Muscle of leg (tissue), 11 donors: ENCODE data around the gene SERPINF2. TPM values are rescaled to one million over a fixed set of nuclear protein-coding genes. Genes with fewer than 3 reads are reported as not detected.
A peak's percentile ranks its signal among the peaks of the same experiment; 100 is the strongest.

ENCODE experiments used
- DNase-seq: peaks from one replicate; pipeline ENCODE4 v3.0.0; 2013
- H3K27ac ChIP-seq: one replicate; pipeline ENCODE4 v1.5.1; 2013; ENCODE audit warnings: mild to moderate bottlenecking, low read length, control low read depth
- H3K27me3 ChIP-seq: one replicate; pipeline ENCODE4 v1.6.1; 2013; ENCODE audit warnings: low read length; ENCODE audit not compliant: control insufficient read depth, insufficient read depth
- H3K36me3 ChIP-seq: one replicate; pipeline ENCODE4 v1.6.1; 2013; ENCODE audit warnings: low read length; ENCODE audit not compliant: control insufficient read depth, insufficient read depth
- H3K4me1 ChIP-seq: one replicate; pipeline ENCODE4 v1.6.1; 2013; ENCODE audit warnings: low read length; ENCODE audit not compliant: control insufficient read depth, insufficient read depth
- H3K4me3 ChIP-seq: one replicate; pipeline ENCODE4 v1.5.1; 2013; ENCODE audit warnings: low read length, control low read depth
- H3K9me3 ChIP-seq: replicated peaks from 2 replicates; pipeline ENCODE4 v1.6.1; 2013; ENCODE audit warnings: low read depth, low read length; ENCODE audit not compliant: control insufficient read depth
- WGBS: methylation state at CpG from one replicate; pipeline ENCODE4 v1.1.5; 2013; ENCODE audit warnings: missing lambda C conversion rate; ENCODE audit not compliant: insufficient coverage; 5-methylcytosine and 5-hydroxymethylcytosine counted together
- polyA plus RNA-seq, 8 donors: library from polyadenylated mRNA; unstranded; fragments of 120-200 nt; gene quantifications; one replicate each; pipeline versions ENCODE4 v1.2.1 to v1.2.3, GENCODE V29; 2013; ENCODE audit warnings: inconsistent platforms in 1 of 8, low replicate concordance in 1 of 8; ENCODE audit not compliant: insufficient read length in 8 of 8, insufficient read depth in 1 of 8
- total RNA-seq: library from RNA; stranded (reverse); fragments of 120-200 nt; gene quantifications from one replicate; pipeline ENCODE4 v1.2.4, GENCODE V29; 2013

Gene SERPINF2
- total and polyA plus RNA-seq, 9 donors = 0.41 to 4.0 (median 0.88) TPM

DNA sequence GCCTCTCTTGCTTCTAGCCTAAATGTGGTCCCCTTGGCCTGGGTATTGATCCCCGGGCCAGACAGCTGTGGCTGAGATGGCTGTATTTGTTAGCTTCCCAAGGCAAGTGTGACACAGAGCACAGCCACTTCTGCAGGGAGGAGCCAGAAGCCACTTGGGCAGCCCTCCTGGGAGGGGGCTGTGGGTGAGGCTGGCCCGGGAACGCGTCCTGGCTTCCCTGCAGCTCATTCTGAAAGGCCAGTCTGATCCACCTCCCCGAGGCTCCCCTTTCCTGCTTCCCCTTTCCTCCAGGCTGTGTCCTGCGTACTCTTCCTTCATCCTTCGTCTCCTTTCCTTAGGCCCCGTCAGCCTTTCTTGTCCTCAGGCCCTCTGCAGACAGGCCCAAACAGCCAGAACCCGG is 8.0 kb downstream of the SERPINF2 start:
- 58% methylated on average over 9 of the region's 9 CpGs for WGBS
- Histone ChIP-seq H3K36me3 (no peaks in the 10 kb centered on the region), H3K27me3 (no peaks in the 10 kb centered on the region), H3K9me3 (no peaks in the 10 kb centered on the region), H3K27ac (no peak overlapping the region), H3K4me3 (no peak overlapping the region), H3K4me1 (peaks cover 12% of the 10 kb centered on the region)
- DNase-seq = no peak

- Histone ChIP-seq H3K9me3 (no peaks in the 10 kb centered on the region), H3K27me3 (no peaks in the 10 kb centered on the region), H3K4me3 (no peak overlapping the region), H3K36me3 (no peaks in the 10 kb centered on the region), H3K4me1 (peaks cover 15% of the 10 kb centered on the region), H3K27ac (no peak overlapping the region)
- DNase-seq = no peak
- WGBS = 53% methylated on average over 18 of the region's 18 CpGs
These were observed 10.0 kb downstream of the SERPINF2 start for GRCh38 chr17:1752425-1753262.

DNA sequence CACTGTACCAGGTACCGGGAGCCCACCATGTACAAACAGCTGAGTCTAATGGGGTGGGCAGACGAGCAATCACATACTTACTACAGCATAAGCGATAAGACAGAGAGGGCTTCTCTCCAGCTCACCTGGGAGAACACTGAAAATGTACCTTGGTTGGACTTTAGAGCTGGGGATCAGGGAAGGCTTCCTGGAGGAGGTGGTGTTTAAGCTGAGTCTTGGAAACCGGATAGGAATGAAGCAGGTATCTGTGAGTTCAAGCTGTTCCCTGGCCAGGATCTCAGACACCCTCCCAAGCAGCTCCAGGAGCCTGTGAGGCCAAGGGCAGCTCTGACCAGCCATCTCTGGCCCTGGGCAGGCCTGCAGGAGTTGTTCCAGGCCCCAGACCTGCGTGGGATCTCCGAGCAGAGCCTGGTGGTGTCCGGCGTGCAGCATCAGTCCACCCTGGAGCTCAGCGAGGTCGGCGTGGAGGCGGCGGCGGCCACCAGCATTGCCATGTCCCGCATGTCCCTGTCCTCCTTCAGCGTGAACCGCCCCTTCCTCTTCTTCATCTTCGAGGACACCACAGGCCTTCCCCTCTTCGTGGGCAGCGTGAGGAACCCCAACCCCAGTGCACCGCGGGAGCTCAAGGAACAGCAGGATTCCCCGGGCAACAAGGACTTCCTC is 11.2 kb downstream of the SERPINF2 start:
- Histone ChIP-seq H3K4me3 (no peak overlapping the region), H3K9me3 (no peaks in the 10 kb centered on the region), H3K4me1 (peaks cover 15% of the 10 kb centered on the region), H3K27ac (no peak overlapping the region), H3K27me3 (no peaks in the 10 kb centered on the region), H3K36me3 (no peaks in the 10 kb centered on the region)
- DNase-seq = no peak
- WGBS = 86% methylated on average over 13 of the region's 23 CpGs

DNA sequence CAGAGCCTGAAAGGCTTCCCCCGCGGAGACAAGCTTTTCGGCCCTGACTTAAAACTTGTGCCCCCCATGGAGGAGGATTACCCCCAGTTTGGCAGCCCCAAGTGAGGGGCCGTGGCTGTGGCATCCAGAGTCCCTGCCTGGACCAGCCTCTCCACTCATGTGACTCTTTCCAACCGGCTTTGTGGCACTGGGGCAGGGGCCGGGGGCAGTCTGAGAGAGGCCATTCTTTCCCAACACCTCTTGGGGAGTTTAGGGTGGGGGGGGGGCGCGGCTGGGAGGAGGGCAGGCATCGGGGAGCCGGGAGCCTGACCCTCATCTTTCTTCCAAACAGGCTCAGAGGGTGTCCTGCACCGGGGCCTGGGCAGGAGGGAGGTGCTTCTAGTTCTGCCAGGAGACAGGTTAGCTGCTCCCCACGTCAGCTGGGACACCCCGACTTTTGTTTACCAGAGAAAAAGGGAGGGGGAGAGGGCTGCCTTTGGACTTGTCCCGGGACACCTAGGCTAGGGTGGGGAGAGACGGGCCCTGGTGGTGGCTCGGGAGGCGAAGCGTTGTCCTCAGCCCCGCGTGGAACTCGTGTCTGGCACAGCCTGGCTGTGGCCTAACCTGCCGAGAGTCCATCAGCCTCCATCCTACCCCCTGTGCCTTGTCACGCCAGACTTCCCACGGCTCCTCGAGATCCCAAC is 11.9 kb downstream of the SERPINF2 start:
- DNase-seq = no peak
- no peak overlapping the region for H3K27ac ChIP-seq
- H3K27me3 ChIP-seq = no peaks in the 10 kb centered on the region
- WGBS = 65% methylated on average over 16 of the region's 25 CpGs
- H3K4me3 ChIP-seq = no peak overlapping the region
- H3K36me3 ChIP-seq = no peaks in the 10 kb centered on the region
- no peaks in the 10 kb centered on the region for H3K9me3 ChIP-seq
- H3K4me1 ChIP-seq = peaks cover 15% of the 10 kb centered on the region

- Histone ChIP-seq H3K27ac (no peak overlapping the region), H3K36me3 (no peaks in the 10 kb centered on the region)
These were observed 12.7 kb downstream of the SERPINF2 start for GRCh38 chr17:1755252-1755826.

DNA sequence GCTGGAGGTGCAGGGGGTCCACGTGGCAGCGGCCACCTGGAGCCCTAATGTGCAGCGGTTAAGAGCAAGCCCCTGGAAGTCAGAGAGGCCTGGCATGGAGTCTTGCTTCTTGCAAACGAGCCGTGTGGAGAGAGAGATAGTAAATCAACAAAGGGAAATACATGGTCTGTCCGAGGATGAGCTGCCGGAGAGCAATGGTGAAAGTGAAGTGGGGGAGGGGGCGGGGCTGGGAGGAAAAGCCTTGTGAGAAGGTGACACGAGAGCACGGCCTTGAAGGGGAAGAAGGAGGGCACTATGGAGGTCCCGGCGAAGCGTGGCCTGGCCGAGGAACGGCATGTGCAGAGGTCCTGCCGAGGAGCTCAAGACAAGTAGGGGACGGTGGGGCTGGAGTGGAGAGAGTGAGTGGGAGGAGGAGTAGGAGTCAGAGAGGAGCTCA is 13.2 kb downstream of the SERPINF2 start:
- no peaks in the 10 kb centered on the region for H3K27me3 ChIP-seq
- H3K27ac ChIP-seq = no peak overlapping the region
- no peak overlapping the region for H3K4me3 ChIP-seq
- no peaks in the 10 kb centered on the region for H3K9me3 ChIP-seq
- H3K4me1 ChIP-seq = peaks cover 15% of the 10 kb centered on the region
- 42% methylated on average over 17 of the region's 17 CpGs for WGBS
- no peak for DNase-seq
- H3K36me3 ChIP-seq = no peaks in the 10 kb centered on the region

More at GRCh38 chr17:1755252-1755826, 12.7 kb downstream of the SERPINF2 start:
- peaks cover 15% of the 10 kb centered on the region for H3K4me1 ChIP-seq
- H3K9me3 ChIP-seq = no peaks in the 10 kb centered on the region
- peak; percentile 53 for DNase-seq
- H3K4me3 ChIP-seq = no peak overlapping the region
- 66% methylated on average over 8 of the region's 20 CpGs for WGBS
- H3K27me3 ChIP-seq = no peaks in the 10 kb centered on the region

- peaks cover 38% of the 10 kb centered on the region for H3K4me1 ChIP-seq
- no peaks in the 10 kb centered on the region for H3K9me3 ChIP-seq
- H3K36me3 ChIP-seq = no peaks in the 10 kb centered on the region
- no peak for DNase-seq
- WGBS = 81% methylated on average over 10 of the region's 15 CpGs
- H3K4me3 ChIP-seq = no peak overlapping the region
- H3K27me3 ChIP-seq = no peaks in the 10 kb centered on the region
- H3K27ac ChIP-seq = no peak overlapping the region
These were observed 16.1 kb downstream of the SERPINF2 start for GRCh38 chr17:1758807-1759206.

DNA sequence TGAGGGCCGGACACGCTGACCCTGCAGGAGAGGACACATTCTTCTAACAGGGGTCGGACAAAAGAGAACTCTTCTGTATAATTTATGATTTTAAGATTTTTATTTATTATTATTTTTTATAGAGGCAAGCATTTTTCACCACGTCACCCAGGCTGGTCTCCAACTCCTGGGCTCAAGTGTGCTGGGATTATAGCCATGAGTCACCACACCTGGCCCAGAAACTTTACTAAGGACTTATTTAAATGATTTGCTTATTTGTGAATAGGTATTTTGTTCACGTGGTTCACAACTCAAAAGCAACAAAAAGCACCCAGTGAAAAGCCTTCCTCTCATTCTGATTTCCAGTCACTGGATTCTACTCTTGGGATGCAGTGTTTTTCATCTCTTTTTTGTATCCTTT is 16.9 kb downstream of the SERPINF2 start:
- no peak overlapping the region for H3K27ac ChIP-seq
- no peak for DNase-seq
- H3K9me3 ChIP-seq = no peaks in the 10 kb centered on the region
- H3K27me3 ChIP-seq = no peaks in the 10 kb centered on the region
- no CpG with 5 or more reads among the region's 5 CpGs for WGBS
- H3K4me1 ChIP-seq = peaks cover 45% of the 10 kb centered on the region
- no peaks in the 10 kb centered on the region for H3K36me3 ChIP-seq
- H3K4me3 ChIP-seq = no peak overlapping the region

GRCh38 chr17:1762233-1762900 is 19.7 kb downstream of the SERPINF2 start:
- peaks cover 50% of the 10 kb centered on the region for H3K4me1 ChIP-seq
- H3K36me3 ChIP-seq = peaks cover 5% of the 10 kb centered on the region
- H3K4me3 ChIP-seq = peak overlapping the region; percentile 78
- peak overlapping the region; percentile 98 for H3K27ac ChIP-seq
- H3K9me3 ChIP-seq = no peaks in the 10 kb centered on the region
- peak; percentile 77 for DNase-seq
- 11% methylated on average over 12 of the region's 21 CpGs for WGBS
- no peaks in the 10 kb centered on the region for H3K27me3 ChIP-seq
